HEK293 (cell line): Measurements from ENCODE around the gene HID1.
"Not testable (repeated sequence)": the region's sequence is repeated elsewhere in the genome, so short reads cannot be mapped to it uniquely, and the experiment has no call there.

Source experiments
- CTCF ChIP-seq: fragments of 450-650 bp; formaldehyde crosslinking; IDR thresholded peaks from 2 replicates; pipeline ENCODE4 v1.5.1; 2016; ENCODE audit warnings: missing biosample characterization, missing genetic modification characterization
- KLF16 ChIP-seq: fragments of 450-650 bp; formaldehyde crosslinking; IDR thresholded peaks from 2 replicates; pipeline ENCODE4 v1.5.1; 2017; ENCODE audit warnings: missing biosample characterization, missing genetic modification characterization
- ZNF449 ChIP-seq: fragments of 450-650 bp; formaldehyde crosslinking; IDR thresholded peaks from 2 replicates; pipeline ENCODE4 v1.5.1; 2017; ENCODE audit warnings: missing biosample characterization, mild to moderate bottlenecking, missing genetic modification characterization, moderate library complexity
- ZNF561 ChIP-seq: fragments of 450-650 bp; IDR thresholded peaks from 2 replicates; pipeline ENCODE4 v1.5.1; 2018; ENCODE audit warnings: missing biosample characterization, missing genetic modification characterization, borderline replicate concordance
- ZNF785 ChIP-seq: fragments of 450-650 bp; formaldehyde crosslinking; IDR thresholded peaks from 2 replicates; pipeline ENCODE4 v1.5.1; 2016; ENCODE audit warnings: missing biosample characterization, missing genetic modification characterization

- TF ChIP-seq ZNF561; KLF16 (tag by site-specific recombination); CTCF (tag by site-specific recombination); ZNF785 (tag by site-specific recombination); ZNF449: not testable (repeated sequence)
Measured at GRCh38 chr17:75006084-75006483, 33.5 kb upstream of the HID1 start.
